CD4-positive, alpha-beta T cell treated with Interleukin-10 for 1 hour (primary cell): ENCODE measurements around the gene MYL4.
A peak's percentile ranks its signal among the peaks of the same experiment; 100 is the strongest.
"Not testable (repeated sequence)": the region's sequence is repeated elsewhere in the genome, so short reads cannot be mapped to it uniquely, and the experiment has no call there.

ENCODE experiments used
- DNase-seq: peaks from one replicate; pipeline ENCODE4 v3.0.0-alpha.2; 2020

MYL4 gene

GRCh38 chr17:47222047-47222446, 12.9 kb downstream of the MYL4 start:
- DNase-seq: no peak

- DNase-seq: no peak
Measured at GRCh38 chr17:47223007-47223406, 13.9 kb downstream of the MYL4 start.

- DNase-seq: no peak
Measured at GRCh38 chr17:47223460-47223859, 14.3 kb downstream of the MYL4 start.

GRCh38 chr17:47224077-47224476, 14.9 kb downstream of the MYL4 start:
- DNase-seq: not testable (repeated sequence)

GRCh38 chr17:47224966-47225365, 15.8 kb downstream of the MYL4 start:
- DNase-seq: no peak

- DNase-seq: no peak
Measured at GRCh38 chr17:47225436-47225858, 16.3 kb downstream of the MYL4 start.

GRCh38 chr17:47225911-47226688, 17.0 kb downstream of the MYL4 start:
- no peak for DNase-seq

GRCh38 chr17:47227862-47228261, 18.7 kb downstream of the MYL4 start:
- no peak for DNase-seq

GRCh38 chr17:47229535-47230443, 20.6 kb downstream of the MYL4 start:
- DNase-seq: peak; percentile 76

- no peak for DNase-seq
Measured at GRCh38 chr17:47230864-47231263, 21.7 kb downstream of the MYL4 start.

- DNase-seq: no peak
Measured at GRCh38 chr17:47231334-47231733, 22.2 kb downstream of the MYL4 start.

- DNase-seq: no peak
Measured at GRCh38 chr17:47231866-47232265, 22.7 kb downstream of the MYL4 start.

GRCh38 chr17:47232465-47232864, 23.3 kb downstream of the MYL4 start:
- DNase-seq: no peak

GRCh38 chr17:47235506-47235905, 26.4 kb downstream of the MYL4 start:
- no peak for DNase-seq

- no peak for DNase-seq
Measured at GRCh38 chr17:47235923-47236322, 26.8 kb downstream of the MYL4 start.

- no peak for DNase-seq
Measured at GRCh38 chr17:47237841-47238240, 28.7 kb downstream of the MYL4 start.

- DNase-seq: no peak
Measured at GRCh38 chr17:47238321-47239010, 29.3 kb downstream of the MYL4 start.

GRCh38 chr17:47239619-47239966, 30.4 kb downstream of the MYL4 start:
- DNase-seq: no peak

- DNase-seq: no peak
Measured at GRCh38 chr17:47239967-47240651, 31.0 kb downstream of the MYL4 start.

GRCh38 chr17:47240806-47241205, 31.7 kb downstream of the MYL4 start:
- DNase-seq: no peak

GRCh38 chr17:47242648-47243047, 33.5 kb downstream of the MYL4 start:
- no peak for DNase-seq

- no peak for DNase-seq
Measured at GRCh38 chr17:47243737-47244598, 34.8 kb downstream of the MYL4 start.
